Transverse colon (tissue), 4 donors: ENCODE measurements around the gene RFXAP. TPM values are rescaled to one million over a fixed set of nuclear protein-coding genes. Genes with fewer than 3 reads are reported as not detected.

Experiments
- DNase-seq: peaks from one replicate; pipeline ENCODE4 v3.0.0-alpha.2; 2019
- H3K27ac ChIP-seq, 4 donors: fragments of 200-600 bp; sonication (generic); 2 replicates each; pipeline ENCODE4 v1.5.1; 2016 to 2018; ENCODE audit warnings: inconsistent platforms in 4 of 4
- H3K27me3 ChIP-seq: fragments of 200-600 bp; sonication (generic); 2 replicates; pipeline ENCODE4 v1.5.1; 2017; ENCODE audit warnings: inconsistent platforms
- H3K36me3 ChIP-seq, 4 donors: fragments of 200-600 bp; sonication (generic); 2 replicates each; pipeline ENCODE4 v1.5.1; 2017 to 2019; ENCODE audit warnings: inconsistent platforms in 4 of 4
- H3K4me1 ChIP-seq, 4 donors: fragments of 200-600 bp; sonication (generic); 2 replicates each; pipeline ENCODE4 v1.5.1; 2017 to 2020; ENCODE audit warnings: inconsistent platforms in 4 of 4
- H3K4me3 ChIP-seq, 4 donors: fragments of 200-600 bp; sonication (generic); 1 replicate in 1 of 4; 2 replicates in 3 of 4; pipeline versions ENCODE4 v1.5.1 to v1.6.1; 2017 to 2019; ENCODE audit warnings: inconsistent platforms in 4 of 4
- H3K9me3 ChIP-seq, 2 donors: fragments of 200-600 bp; sonication (generic); 2 replicates each; pipeline ENCODE4 v1.5.1; 2017 to 2019; ENCODE audit warnings: inconsistent platforms in 2 of 2
- EP300 ChIP-seq: sonication (generic); formaldehyde crosslinking; IDR thresholded peaks from one replicate; pipeline ENCODE4 v1.6.1; 2017; ENCODE audit warnings: antibody characterized with exemption, low read depth
- POLR2A ChIP-seq: fragments of 450-650 bp; IDR thresholded peaks from one replicate; pipeline ENCODE4 v1.6.1; 2016; ENCODE audit warnings: antibody characterized with exemption, mild to moderate bottlenecking, moderate library complexity
- POLR2AphosphoS5 ChIP-seq, 3 donors: sonication (generic); formaldehyde crosslinking; IDR thresholded peaks; one replicate each; pipeline ENCODE4 v1.6.1; 2016; ENCODE audit warnings: antibody characterized with exemption in 3 of 3
- WGBS, 2 donors: methylation state at CpG; one replicate each; pipeline ENCODE4 v1.1.5; 2018; ENCODE audit warnings: low coverage in 1 of 2; 5-methylcytosine and 5-hydroxymethylcytosine counted together
- in situ Hi-C, 4 donors: fragments of 200-750 bp; cut with MboI; loops; one replicate each; pipeline versions ENCODE4 v1.15.0 to v1.15.1; 2017; ENCODE audit warnings: low sequenced_read_pairs in 3 of 4, low pct_ligation_motif_present in 1 of 4, low pct_unique_long_range_greater_than_20kb in 1 of 4
- intact Hi-C: fragments of 100-400 bp; cut with DNase I; formaldehyde crosslinking; loops from one replicate; pipeline ENCODE4 v1.15.1; 2023; ENCODE audit warnings: low total_unique reads
- total RNA-seq, 4 donors: library from RNA; depleted of rRNA; stranded (reverse); fragments of >200 nt; gene quantifications; one replicate each; pipeline ENCODE4 v1.1.0, GENCODE V29; 2016
- TF ChIP-seq, protein P1 (sequence below), 5 experiments: fragments of 200-600 bp in 3 of 5; fragments of 450-650 bp in 2 of 5; sonication (generic) in 3 of 5; IDR thresholded peaks; 1 replicate in 2 of 5; 2 replicates in 3 of 5; pipeline ENCODE4 v1.5.1; 2016 to 2017; ENCODE audit warnings: antibody characterized with exemption in 5 of 5, inconsistent platforms in 3 of 5, mild to moderate bottlenecking in 2 of 5, moderate library complexity in 1 of 5

Gene RFXAP
- total RNA-seq, 4 donors from 2014 or later = 0.80 to 5.9 (median 3.7) TPM

DNA sequence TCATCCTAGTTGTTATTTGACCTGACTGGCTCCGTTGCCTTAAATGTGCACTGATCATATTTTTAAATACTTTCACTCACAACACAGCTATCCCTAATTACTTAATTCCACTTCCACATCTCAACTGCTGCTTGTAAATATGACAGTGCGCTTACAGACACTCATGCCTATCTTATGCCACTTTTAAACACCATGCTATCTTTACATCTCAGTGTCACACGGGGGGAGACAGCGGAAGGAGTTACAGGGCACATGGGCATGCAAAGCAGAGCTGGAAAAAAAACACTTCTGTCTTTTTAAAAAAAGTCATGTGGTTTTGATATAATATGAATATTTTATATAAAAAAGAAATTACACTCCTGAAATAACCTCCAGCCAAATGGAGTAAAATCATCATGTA is 56.9 kb downstream of the RFXAP start:
- H3K4me1 ChIP-seq = peaks cover 0 to 12% (median 2%) of the 10 kb centered on the region in 4 donors
- no peak overlapping the region for H3K4me3 ChIP-seq
- 73 to 80% methylated on average over 4 of the region's 4 CpGs for WGBS, 2 donors
- H3K27ac ChIP-seq = no peak overlapping the region
- no peaks in the 10 kb centered on the region for H3K27me3 ChIP-seq
- no peaks in the 10 kb centered on the region for H3K9me3 ChIP-seq
- no peak for DNase-seq
- intact Hi-C loops = no loop called here
- H3K36me3 ChIP-seq = no peaks in the 10 kb centered on the region
- in situ Hi-C loops = no loop called here
- no peak for TF ChIP-seq EP300
- no peak for TF ChIP-seq POLR2AphosphoS5 (IDR thresholded peaks at IDR 0.05)
- TF ChIP-seq, protein P1, sequence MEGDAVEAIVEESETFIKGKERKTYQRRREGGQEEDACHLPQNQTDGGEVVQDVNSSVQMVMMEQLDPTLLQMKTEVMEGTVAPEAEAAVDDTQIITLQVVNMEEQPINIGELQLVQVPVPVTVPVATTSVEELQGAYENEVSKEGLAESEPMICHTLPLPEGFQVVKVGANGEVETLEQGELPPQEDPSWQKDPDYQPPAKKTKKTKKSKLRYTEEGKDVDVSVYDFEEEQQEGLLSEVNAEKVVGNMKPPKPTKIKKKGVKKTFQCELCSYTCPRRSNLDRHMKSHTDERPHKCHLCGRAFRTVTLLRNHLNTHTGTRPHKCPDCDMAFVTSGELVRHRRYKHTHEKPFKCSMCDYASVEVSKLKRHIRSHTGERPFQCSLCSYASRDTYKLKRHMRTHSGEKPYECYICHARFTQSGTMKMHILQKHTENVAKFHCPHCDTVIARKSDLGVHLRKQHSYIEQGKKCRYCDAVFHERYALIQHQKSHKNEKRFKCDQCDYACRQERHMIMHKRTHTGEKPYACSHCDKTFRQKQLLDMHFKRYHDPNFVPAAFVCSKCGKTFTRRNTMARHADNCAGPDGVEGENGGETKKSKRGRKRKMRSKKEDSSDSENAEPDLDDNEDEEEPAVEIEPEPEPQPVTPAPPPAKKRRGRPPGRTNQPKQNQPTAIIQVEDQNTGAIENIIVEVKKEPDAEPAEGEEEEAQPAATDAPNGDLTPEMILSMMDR (IDR thresholded peaks at IDR 0.05) = no peak
- TF ChIP-seq POLR2A = no peak

Other genes starting within 250 kb of the RFXAP start
- gene SERTM1, start 145.2 kb upstream of the RFXAP start, total RNA-seq = under 1 TPM in 1 of 4 donors, not detected in 3; 0.32 TPM
- 10 to 100 TPM in 2 of 4 donors, 1 to 10 TPM in 2; 4.0 to 19.8 (median 9.8) TPM for gene SMAD9, start 101.0 kb downstream of the RFXAP start, total RNA-seq
- 10 to 100 TPM in 2 of 4 donors, 1 to 10 TPM in 2; 3.8 to 33.8 (median 14.1) TPM for gene ALG5, start 180.1 kb downstream of the RFXAP start, total RNA-seq
- gene EXOSC8, start 181.6 kb downstream of the RFXAP start, total RNA-seq = 10 to 100 TPM in 2 of 4 donors, 1 to 10 TPM in 2; 3.2 to 36.2 (median 12.9) TPM
- 10 to 100 TPM; 28.4 to 67.6 (median 45.3) TPM for gene SUPT20H, start 240.5 kb downstream of the RFXAP start, total RNA-seq